Neutrophil (primary cell): ENCODE measurements around the gene NSDHL.

ENCODE experiments used
- H3K27ac ChIP-seq: fragments of 200-600 bp; sonication (generic); 2 replicates; pipeline ENCODE4 v1.5.1; 2016; ENCODE audit warnings: mild to moderate bottlenecking, moderate library complexity
- H3K27me3 ChIP-seq: fragments of 200-600 bp; sonication (generic); 2 replicates; pipeline ENCODE4 v1.6.0; 2016; ENCODE audit warnings: mild to moderate bottlenecking
- H3K36me3 ChIP-seq: fragments of 200-600 bp; sonication (generic); 2 replicates; pipeline ENCODE4 v1.5.1; 2017
- H3K4me1 ChIP-seq, 2 experiments: fragments of 200-600 bp in 1 of 2; sonication (generic) in 1 of 2; 1 replicate in 1 of 2; 2 replicates in 1 of 2; pipeline versions ENCODE4 v1.5.1 to v1.6.1; 2013 to 2016; ENCODE audit warnings: low read depth in 1 of 2, low read length in 1 of 2, mild to moderate bottlenecking in 1 of 2, moderate library complexity in 1 of 2; ENCODE audit not compliant: control insufficient read depth in 1 of 2, insufficient read depth in 1 of 2
- H3K4me3 ChIP-seq, 2 experiments: fragments of 200-600 bp in 1 of 2; sonication (generic) in 1 of 2; 1 replicate in 1 of 2; 2 replicates in 1 of 2; pipeline ENCODE4 v1.5.1; 2013 to 2016; ENCODE audit warnings: low read depth in 1 of 2, low read length in 1 of 2, mild to moderate bottlenecking in 1 of 2, moderate library complexity in 1 of 2
- H3K9me3 ChIP-seq: fragments of 200-600 bp; sonication (generic); 2 replicates; pipeline ENCODE4 v1.5.1; 2016
- TF ChIP-seq, protein P1 (sequence below): fragments of 200-600 bp; sonication (generic); IDR thresholded peaks from 2 replicates; pipeline ENCODE4 v1.5.1; 2016; ENCODE audit warnings: antibody characterized with exemption

NSDHL gene

DNA sequence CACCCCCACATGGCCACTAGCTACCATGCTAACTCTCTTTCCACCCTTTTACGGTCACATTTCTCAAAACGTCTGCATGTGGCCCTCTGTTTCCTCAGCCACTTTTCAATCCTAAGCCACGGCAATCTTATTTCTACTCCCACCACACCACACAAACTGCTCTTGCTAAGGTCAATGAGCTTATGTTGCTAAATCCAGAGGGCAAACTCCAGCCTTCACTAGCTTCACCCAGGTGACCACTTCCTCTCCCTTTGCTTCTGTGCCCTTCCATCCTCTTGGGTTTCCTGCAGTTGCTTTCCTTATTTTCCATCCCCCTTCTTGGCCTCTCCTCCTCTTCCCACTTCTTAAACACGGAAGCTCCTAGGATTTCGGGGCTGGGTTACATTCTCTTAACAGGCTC lies 16.8 kb upstream of the NSDHL start:
- H3K36me3 ChIP-seq, result no peaks in the 10 kb centered on the region
- H3K27me3 ChIP-seq, result no peaks in the 10 kb centered on the region
- H3K9me3 ChIP-seq, result no peaks in the 10 kb centered on the region
- TF ChIP-seq, protein P1, sequence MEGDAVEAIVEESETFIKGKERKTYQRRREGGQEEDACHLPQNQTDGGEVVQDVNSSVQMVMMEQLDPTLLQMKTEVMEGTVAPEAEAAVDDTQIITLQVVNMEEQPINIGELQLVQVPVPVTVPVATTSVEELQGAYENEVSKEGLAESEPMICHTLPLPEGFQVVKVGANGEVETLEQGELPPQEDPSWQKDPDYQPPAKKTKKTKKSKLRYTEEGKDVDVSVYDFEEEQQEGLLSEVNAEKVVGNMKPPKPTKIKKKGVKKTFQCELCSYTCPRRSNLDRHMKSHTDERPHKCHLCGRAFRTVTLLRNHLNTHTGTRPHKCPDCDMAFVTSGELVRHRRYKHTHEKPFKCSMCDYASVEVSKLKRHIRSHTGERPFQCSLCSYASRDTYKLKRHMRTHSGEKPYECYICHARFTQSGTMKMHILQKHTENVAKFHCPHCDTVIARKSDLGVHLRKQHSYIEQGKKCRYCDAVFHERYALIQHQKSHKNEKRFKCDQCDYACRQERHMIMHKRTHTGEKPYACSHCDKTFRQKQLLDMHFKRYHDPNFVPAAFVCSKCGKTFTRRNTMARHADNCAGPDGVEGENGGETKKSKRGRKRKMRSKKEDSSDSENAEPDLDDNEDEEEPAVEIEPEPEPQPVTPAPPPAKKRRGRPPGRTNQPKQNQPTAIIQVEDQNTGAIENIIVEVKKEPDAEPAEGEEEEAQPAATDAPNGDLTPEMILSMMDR, result no peak
- H3K27ac ChIP-seq, result no peak overlapping the region
- H3K4me1 ChIP-seq, result no peaks in the 10 kb centered on the region
- H3K4me3 ChIP-seq, result no peak overlapping the region

DNA sequence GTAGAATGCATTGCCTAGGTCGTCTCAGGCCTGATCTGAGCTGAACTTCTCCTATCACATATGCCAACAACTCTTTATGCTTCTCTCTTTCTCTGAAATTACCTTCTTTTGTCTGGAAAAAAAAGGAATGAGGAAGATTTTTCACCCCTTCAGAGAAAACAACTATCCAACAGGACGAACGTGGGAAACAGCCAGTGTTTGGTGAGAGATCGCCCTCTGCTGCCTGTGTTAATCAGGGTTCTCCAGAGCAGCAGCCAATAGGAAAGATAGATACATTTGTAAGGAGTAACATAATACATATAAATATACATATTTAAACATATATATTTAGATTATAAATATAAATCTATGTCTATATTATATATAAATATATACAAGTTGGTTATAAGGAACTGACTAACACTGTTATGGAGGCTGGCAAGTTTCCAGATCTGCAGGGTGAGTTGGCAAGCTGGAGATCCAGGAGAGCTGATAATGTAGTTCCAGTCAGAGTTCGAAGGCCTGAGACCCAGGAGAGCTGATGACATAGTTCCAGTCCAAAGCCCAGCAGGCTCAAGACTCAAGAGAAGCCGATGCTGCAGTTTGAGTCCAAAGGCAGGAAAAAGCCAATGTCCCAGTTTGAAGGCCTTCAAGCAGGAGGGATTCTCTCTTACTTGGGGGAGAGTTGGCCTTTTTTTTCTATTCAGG lies 13.6 kb upstream of the NSDHL start:
- Histone ChIP-seq H3K4me1 (no peaks in the 10 kb centered on the region), H3K4me3 (no peak overlapping the region)
- TF ChIP-seq, protein P1, result no peak

DNA sequence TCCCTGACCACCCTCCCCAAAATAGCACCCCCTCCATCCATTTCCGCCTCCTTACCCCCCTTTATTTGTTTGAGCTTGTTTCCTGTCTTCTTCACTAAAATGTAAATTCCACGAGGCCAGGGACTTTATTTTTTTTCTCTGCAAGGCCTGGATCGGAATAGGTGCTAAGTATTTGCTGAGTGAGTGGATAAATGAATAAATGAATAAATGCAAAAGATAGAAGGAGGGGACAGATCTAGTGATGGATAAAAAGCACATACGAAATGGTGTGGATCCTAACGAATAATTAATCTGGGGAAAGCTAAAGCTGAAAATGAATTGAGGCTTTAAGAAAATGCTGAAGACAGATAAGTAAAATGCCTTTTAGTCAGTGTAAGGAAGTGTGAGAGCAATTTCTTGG lies 12.5 kb upstream of the NSDHL start:
- H3K27me3 ChIP-seq, result peaks cover 5% of the 10 kb centered on the region
- no peaks in the 10 kb centered on the region for H3K9me3 ChIP-seq
- TF ChIP-seq, protein P1, result no peak
- no peaks in the 10 kb centered on the region for H3K36me3 ChIP-seq
- H3K27ac ChIP-seq, result no peak overlapping the region
- H3K4me3 ChIP-seq, result no peak overlapping the region
- no peaks in the 10 kb centered on the region for H3K4me1 ChIP-seq

More for the DNA sequence above, 13.6 kb upstream of the NSDHL start:
- H3K9me3 ChIP-seq, result no peaks in the 10 kb centered on the region
- H3K27me3 ChIP-seq, result peaks cover 5% of the 10 kb centered on the region
- no peak overlapping the region for H3K27ac ChIP-seq
- H3K36me3 ChIP-seq, result no peaks in the 10 kb centered on the region

DNA sequence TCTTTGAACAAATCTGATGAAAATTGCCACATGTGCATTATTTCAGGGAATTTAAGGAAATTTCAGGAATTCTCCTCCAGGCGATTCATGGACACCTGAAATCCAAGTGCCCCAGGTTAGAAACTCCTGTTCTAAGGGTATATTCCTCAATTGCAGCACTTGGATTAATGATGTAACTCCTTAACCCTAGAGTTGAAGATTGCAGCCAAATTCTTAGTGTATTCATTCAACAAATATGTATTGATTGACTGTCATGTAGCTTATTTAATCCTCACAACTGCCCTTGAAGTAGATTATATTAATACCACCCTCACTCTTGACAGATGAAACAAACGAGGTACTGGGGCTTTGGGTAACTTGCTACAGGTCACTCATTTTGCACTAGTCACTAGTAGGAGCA lies 11.6 kb upstream of the NSDHL start:
- Histone ChIP-seq H3K9me3 (no peaks in the 10 kb centered on the region), H3K27me3 (peaks cover 14% of the 10 kb centered on the region), H3K4me3 (no peak overlapping the region), H3K4me1 (no peaks in the 10 kb centered on the region), H3K27ac (no peak overlapping the region), H3K36me3 (no peaks in the 10 kb centered on the region)
- TF ChIP-seq, protein P1, result no peak

DNA sequence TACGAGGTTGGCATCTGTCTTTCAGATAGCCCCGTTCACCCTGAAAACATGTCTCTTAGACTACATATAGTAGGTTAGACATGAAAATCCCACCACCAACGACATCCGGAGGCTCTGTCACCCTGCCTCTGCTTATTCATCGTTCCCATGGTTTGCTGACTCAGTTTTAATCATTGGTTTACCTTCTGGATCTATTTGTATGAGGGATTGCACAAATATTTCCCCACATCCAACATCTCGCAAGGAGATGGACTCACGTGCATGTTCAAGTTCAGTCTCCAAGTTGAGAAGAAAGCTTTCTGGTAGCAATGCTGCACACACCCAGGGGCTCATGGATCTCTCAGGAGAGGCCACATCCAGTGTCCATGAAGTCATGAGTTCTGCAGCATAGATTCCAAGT lies 11.1 kb upstream of the NSDHL start:
- Histone ChIP-seq H3K36me3 (no peaks in the 10 kb centered on the region), H3K9me3 (no peaks in the 10 kb centered on the region), H3K27me3 (peaks cover 17% of the 10 kb centered on the region), H3K4me1 (no peaks in the 10 kb centered on the region), H3K27ac (no peak overlapping the region), H3K4me3 (no peak overlapping the region)
- TF ChIP-seq, protein P1, result no peak
